HG03432 (cell line): ENCODE data around the gene YPEL2.

Experiments used
- ATAC-seq: cut with Tn5 transposase; IDR thresholded peaks from one replicate; pipeline ENCODE4 v1.9.1; 2021; ENCODE audit warnings: mild to moderate bottlenecking, moderate library complexity; ENCODE audit not compliant: unreplicated experiment

Gene YPEL2

DNA sequence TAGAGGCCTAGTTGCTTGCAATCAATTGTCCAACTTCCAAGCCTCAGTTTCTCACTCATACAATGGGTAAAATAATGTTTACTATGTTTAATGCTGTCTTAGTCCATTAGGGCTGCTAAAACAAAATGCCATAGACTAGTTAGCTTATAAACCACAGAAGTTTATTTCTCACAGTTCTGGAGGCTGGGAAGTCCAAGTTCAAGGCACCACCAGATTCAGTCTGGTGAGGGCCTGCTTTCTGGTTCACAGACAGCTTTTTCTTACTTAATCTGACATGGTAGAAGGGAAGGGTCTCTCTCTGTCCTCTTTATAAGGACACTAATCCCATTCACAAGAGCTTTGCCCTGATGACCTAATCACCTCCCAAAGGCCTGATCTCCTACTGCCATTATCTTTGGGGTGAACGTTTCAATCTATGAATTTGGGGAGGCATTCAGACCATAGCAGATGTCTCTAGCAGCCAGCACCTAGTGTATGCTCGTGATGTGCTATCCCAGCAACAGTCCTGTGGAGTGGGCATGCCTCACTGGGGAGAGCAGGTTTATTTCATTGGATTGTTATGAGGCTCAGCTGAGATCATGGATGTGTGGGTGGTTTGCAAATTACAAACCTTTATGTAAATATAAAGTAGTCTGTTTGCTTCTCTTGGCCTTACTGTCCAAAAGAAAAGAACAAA is 25.2 kb downstream of the YPEL2 start:
- ATAC-seq: no peak

DNA sequence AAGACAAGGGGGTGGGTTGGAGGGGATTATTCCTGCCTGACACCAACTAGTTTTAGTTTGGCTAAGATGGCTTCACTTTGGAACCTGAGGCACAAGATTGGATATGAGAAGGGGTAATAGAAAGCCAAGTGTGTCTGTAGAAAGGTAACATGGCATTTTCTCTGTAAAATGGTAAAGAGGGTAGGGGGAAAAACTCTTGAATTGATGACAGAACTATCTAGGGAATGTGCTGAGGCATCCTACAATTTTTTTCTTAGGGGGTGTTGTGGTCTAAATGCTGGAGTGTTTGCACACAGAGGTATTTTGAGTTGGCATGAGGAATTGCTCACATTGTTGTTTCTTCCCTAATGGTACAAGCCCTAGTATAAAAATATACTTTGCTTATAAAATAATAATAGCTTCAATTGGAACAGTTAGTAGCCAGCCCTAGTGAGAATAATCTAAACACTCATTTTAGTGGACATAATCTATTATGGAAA is 25.8 kb downstream of the YPEL2 start:
- ATAC-seq: no peak

DNA sequence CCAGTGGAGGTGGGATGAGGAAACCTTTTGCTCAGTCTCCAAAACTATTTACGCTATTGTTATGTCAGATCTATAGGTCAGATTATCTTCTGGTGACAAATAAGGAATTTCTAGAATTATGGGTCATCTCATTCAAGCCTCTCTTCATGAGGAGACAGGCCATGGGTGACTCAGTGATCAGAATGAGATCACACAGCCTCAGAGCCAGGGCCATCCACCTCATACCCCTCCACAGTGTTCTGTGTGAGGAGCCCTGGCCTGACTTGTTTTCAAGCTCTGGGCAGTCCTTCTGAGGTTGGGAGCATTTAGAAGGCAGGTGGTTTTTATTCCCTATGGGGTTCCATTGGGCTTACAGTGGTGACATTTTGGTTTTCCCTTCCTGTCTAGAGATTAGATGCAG is 26.5 kb downstream of the YPEL2 start:
- ATAC-seq: no peak

DNA sequence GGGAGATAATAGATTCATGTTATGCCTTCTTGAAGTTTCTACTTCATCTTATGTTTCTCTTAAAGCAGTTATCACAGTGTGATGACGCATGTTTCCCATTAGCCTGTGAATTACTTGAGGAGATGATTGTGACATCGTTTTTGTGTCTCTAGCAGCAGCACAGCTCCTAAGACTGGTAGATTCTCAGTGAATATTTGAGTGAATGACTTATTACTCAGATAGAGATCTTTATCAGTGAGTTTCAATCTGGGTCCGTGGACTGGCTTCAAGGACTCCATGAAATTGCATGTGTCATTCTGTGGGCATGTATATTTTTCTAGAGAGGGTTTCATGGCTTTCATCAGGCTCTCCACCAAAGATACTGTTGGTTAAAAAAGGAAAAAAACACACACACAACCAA is 29.9 kb downstream of the YPEL2 start:
- ATAC-seq: no peak

DNA sequence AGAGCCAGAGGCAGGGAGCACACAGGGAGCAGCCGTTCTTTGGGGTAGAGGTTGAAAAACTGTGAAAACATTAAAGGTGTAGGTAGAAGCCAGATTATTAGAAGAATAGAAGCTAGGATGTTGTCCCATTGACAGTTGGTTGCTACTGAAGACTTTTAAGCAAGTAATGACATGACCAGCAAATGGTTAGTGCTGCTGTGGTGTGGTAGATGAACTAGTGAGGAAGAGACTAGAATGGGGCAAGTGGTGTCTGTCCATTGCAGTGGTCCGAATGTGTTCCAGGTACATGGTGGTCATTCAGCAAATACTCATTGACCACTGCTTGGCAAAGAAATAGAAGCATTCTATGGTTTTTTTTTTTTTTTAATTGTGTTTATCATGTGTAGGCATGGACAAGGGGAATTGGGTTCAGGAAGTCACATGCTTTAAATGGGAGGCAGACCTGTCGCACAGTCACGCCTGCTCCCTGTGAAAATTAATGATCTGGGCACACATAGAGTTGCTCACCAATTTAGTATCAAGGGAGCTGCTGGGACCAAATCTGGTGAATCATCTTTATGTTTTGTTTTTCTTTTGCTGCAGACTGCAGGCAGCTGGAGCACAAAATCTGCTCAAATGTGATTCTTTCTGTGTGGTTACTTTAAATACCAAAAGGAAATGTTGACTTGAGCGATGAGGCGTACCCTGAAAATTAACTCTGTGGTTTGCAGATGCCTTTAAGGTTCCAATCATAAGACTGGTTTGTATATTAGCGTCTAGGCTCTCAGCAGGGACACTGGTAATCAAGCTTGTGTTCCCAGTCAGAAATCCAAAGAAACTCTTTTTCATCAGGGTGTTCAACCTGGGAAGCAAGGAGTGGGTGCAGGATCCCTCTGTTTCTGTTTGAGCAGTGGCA is 30.7 kb downstream of the YPEL2 start:
- ATAC-seq: peak; percentile 75

DNA sequence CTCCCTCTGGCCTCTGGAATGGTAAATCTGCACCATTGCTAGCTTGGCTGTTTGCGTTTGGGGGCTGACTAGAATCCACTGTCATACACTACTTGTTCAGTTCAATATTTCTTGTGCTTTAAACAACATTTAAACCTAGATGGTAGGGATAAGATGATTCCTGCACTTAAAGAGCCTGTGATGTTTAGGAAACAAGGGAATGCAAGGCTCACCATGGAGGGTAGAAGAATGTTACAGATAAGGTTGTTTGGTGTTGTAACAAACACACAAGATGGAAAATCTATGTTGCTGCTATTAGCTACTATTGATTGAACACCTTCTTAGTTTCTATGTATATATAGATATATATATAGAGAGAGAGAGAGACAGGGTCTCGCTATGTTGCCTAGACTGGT is 31.4 kb downstream of the YPEL2 start:
- no peak for ATAC-seq

DNA sequence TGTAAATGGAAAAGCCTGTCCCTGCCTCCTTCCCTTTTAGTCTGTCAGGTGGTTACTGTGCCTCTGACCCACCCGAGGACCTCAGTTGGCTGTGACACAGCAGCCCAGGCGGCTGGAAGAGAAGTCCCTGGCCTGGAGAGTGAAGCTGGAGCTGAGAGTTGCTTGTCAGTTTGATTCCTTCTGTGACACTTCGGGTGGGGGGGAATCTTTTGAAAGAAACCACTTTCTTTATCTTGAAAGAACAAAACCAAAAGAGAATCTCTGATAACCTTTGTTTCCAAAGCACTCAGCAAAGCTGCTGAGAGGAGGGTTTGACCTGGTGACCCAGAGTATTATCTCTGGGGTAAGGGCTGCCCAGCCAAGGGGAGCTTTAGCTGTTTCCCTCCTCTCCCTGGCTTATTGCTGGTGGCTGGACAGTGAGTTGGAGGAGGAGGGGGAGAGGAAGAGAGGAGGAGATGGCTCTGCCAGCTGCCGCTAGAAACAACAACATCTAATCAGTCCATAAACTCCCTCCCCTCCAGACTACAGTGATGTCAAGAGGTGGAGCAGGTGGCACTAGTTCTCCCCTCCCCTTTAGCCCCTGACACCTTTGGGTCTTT is 34.0 kb downstream of the YPEL2 start:
- no peak for ATAC-seq

DNA sequence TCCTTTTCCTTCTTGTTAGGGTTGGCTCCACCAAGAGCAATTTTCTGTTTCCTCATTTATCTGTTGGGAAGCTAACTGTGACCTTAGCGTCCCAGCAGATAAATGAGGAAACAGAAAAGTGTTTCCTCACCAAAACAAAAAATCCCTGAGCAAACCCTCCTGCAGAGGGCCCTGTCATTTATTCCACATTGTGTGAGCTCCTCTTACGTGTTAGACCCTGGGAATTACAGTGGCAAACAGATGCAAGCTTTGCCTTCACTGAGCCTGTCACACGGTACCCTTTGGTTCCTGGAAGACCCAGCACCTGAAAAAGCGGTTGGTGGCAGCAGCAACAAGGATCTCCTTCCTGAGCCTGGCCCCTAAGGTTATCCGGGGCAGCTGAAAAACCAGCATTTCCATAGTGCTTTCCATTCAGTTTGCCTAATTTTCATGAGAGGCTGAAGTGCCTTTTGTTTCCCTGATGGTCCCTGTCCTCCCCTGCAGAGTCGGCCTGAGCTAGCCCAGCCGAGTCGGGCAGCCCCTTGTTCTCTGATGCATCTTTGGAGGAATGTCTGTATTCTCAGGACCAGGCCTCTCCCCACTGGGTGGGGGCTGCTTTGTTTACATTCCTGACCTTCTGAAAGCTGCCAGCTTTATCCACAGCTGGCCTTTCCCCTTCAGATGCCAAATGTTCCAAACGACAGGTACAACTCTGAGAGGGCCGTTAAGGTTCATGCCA is 34.7 kb downstream of the YPEL2 start:
- ATAC-seq: no peak

DNA sequence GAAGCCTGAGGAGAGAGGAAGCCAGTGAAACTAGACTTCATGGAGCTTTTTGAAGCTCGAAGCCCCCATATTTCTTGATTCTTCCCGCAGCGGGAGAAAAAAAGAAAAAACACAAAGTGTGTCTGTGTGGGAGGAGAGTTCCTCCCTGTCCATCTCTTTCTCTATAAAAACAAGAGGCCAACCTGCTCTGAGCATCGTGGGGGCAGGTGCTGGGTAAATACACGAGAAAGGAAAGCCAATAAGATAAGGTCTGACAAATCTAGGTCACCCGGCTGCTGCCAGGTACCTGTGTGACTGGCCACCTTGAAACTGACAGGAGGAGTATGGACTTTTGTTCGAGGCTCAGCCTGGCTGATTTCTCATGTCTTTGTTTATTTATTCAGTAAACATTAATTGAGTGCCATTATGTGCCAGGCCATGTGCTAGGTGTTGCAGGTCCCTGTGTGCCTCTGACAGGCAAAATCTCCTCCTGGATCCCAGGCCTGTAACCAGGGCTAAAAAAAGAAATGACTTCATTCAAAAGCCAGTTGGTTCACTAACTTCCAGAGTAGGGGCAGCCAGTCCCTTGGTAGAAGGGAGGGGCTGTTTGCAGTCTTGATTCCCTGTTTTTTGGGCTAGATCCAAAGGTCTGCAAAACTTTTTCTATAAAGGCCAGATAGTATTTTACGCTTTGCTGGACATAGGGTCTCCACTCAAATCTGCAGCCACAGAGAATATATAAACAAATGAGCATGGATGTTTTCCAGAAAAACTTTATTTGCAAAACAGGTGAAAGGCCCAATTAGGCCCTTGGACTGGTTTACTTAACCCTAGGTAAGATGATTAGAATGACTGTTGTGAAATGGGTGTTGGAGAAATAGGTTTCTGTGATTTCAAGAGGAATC is 35.6 kb downstream of the YPEL2 start:
- ATAC-seq: no peak

DNA sequence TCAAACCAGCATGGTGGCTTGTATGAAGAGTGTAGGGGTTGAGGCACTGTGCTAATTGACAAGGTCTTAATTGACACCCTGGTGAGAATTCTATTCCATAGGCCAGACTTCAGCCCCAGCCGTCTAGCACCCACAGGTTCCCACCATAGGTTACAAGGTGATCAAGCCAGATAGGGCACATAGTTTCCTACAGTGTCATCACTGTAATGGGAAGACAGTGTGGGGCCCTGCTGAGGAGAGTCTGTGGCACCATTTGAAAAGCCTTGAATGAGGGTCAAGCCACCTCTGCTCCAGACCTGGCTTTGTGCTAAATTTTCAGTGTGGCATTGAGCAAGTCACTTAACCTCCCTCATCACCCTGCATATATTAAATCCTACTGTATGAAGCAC is 36.2 kb downstream of the YPEL2 start:
- ATAC-seq: no peak

DNA sequence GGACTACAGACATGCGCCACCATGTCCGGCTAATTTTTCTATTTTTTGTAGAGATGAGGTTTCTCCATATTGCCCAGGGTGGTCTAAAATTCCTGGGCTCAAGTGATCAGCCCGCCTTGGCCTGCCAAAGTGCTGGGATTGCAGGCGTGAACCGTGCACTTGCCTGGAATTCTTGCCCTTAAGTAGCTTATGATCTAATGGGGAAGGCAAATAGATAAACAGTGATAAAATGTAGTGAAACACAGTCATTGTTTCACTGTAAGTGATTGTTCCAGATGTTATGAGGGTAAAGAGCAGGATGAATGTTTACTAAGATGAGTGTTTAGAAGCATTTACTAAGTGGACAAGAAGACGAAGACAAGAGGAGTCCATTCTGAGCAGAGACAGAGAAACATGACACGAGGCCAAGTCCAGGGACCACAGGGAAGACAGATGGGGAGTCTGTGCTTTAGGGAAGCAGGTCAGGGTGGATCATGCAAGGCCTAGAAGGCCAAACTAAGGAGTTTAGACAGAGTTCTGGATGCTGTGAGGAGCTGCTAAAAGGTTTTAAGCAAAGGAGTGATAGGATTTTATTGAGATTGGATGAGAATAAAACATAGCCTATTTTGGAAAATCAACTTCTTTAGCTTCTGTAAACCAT is 36.9 kb downstream of the YPEL2 start:
- ATAC-seq: no peak

DNA sequence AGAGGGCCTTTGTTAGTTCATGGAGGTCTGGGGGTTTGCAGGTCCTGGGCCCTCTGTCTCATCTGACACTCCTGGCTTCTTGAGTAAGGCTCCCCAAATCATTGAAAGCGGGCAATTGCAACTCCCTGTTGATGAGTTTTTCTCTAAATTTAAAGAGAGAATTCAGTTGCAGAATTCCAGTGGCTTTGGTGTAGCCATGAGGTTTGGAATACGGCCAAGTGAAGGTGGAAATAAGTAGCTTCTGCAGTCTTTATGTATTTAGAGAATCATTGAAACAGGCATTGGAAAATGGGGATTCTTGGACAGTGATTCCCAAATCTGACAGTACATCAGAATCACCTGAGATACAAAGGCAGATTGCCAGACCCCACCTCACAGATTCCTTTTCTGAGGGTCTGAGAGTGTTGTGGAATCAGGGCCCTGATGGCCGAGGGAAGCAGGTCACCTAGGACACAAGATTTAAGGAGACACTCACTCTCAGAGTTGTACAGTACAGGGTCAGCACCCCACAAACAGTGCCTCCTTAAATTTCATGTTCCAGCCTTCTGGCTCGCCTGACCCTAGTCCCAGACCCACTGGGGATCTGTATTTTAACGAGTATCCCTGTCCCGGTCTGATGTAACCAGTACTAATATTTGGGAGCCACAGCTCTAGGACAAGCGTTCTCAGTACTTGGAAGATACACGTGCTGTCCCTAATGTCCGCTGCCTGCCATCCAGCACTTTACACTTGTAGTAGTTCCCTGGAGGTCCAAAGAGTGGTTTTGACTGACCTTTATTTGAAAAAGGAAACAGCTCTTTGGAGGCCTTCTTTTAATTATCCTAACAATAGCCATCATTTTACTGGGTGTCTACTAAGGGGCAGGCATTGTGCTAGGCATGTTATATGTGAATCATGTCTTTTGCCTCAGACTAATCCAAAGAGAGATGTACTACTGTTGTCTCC is 37.8 kb downstream of the YPEL2 start:
- ATAC-seq: no peak

DNA sequence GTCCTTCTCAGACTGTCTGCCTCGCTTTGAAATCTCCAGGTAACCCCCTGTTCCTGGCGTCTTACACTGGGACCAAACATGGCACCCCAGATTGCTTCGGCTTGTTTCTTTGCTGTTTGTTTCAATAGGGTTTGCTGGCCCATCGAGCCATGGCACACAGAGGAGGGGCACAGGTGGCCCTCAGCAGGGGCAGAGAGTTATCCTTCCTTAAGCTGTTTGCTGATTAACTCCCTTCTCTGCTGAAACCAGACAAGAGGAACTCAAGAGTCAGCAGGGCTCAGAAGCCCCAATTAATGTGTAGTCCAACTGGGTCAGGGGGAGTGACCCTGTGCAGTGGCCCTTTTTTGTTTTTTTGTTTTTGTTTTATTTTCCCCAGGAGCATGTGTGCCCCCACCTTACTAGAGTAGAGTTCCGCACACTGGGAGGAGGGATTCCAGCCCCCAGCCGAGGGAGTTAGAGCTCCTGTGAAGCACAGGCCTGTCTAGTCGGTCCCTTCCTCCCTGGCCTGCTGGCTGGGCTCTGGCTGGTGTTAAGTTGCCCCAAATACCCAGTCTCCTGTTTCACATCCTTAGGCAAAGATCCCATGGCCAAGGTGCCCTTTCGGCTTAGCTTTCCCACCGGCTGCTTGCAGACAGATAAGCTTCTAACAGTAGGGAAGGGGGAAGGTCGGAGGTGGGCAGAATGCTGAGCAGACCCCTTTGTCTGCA is 39.3 kb downstream of the YPEL2 start:
- ATAC-seq: no peak

DNA sequence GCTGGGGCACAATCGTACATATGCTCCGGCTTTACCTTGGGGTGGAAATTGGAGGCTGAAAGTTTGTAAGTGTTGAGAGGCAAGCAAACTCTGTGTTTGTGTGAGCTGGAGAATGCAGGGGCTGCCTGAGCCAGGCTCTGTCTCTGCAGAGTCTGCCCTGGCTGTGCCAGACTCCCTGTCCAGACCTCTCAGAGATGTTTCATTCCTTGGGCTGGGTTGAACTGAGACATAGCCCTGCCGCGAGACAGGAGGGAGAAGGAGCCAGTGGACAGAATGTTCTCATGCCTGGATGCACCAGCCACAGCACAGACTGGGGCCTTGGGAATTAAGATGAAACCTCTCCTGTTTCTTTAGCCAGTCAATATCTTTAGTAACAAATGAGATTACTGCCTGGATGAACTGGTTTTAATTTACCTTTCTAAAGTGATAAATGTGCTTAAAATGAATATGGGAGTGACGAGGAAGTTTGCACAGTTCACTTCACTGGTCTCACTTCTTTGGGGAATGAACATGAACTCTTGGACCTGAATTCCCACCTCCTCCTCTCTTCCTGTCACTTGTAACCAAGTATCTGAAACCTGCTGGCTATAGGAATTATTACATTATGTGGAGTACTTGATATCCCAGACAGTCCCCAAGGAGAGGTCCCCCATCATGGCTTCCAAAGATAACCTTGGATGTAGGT is 40.1 kb downstream of the YPEL2 start:
- ATAC-seq: no peak

DNA sequence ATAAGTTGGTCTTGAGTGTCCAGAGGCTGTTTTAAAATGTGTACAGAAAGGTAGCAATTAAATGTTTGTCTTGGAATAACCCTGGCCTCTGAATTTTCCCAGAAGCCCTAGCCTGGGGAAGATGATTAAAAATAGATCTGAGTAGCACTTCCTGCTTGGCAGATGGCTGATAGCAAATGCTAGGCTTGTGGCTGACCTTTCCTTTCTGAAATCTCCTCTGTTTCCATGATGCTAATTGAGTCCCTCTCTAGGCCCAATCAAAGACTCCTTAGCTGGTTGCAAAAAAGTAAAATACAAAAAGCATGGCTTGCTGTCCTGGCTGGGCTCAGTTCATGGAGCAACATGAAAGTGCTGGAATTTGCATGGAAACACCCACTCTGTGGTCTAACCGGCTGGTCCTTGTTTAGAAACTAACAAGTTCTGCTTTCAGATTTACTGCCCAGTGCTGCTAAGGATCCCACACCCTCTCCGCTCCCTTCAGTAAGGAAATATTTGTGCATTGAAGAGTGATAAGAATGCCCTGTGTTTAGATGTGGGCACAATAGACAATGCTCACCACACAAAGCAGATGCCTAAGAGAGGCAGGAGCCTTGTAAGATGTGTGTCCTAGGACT is 40.8 kb downstream of the YPEL2 start:
- ATAC-seq: peak; percentile 58

DNA sequence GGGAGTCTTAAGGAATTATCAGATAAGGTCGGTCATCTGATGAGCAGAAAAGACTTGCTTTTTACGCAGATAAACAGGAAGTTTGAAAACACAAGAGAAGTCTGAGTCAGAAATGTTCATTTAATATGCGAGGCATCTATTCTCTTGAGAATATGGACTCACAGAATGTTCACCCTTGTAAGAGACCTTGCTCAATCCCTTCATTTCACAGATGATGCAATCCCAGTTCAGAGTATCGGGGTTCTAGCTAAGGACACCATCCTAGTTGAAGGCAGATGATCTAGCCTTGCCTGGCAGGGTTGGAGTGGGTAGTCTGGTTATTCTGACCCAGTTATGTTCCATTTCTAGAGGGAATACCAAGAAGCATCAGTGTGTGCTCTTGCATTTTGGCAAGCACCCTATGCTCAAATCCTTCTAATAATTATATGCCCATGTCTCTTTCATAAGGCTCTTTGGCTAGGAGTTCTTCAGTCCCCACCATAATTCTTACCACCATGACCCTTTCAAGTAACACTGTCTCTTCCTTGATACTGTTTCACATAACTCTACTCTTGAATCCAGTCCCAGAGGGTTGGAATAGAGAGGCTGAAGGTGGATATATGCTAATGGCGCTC is 42.5 kb downstream of the YPEL2 start:
- ATAC-seq: no peak

DNA sequence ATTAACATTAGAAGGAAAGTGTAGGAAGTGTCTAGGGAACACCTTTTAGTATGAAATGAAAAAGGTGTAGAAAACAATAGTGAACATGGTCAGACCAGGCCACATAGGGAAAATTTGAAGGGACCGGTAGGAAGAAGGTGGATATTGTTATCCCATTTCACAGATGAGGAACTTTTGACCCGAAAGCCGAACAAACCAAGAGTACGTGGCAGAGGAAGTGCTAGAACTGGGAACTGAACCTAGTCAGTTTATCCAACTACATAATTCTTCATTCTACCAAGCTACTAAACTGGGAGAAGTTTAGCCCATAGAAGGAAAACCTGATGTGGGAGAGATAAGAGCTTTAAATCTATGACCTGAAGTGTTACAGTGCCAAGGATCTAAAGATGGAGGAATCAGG is 43.2 kb downstream of the YPEL2 start:
- no peak for ATAC-seq
